ENCODE results near the gene BTD. TPM values are rescaled to one million over a fixed set of nuclear protein-coding genes. Genes with fewer than 3 reads are reported as not detected.

Gene BTD
- total RNA-seq, 1 donor from 2014 or later = 15.3 TPM

GRCh38 chr3:15659254-15659975 lies 57.9 kb downstream of the BTD start:
- H3K4me3 ChIP-seq (ENCODE audit: low read depth, low read length) = no peak overlapping the region
- no peaks in the 10 kb centered on the region for H3K36me3 ChIP-seq (ENCODE audit: control insufficient read depth, insufficient read depth, low read length)
- DNase-seq (ENCODE audit: low read depth) = no peak
- H3K27me3 ChIP-seq (ENCODE audit: control insufficient read depth, insufficient read depth, low read length) = no peaks in the 10 kb centered on the region
- TF ChIP-seq, protein P1, sequence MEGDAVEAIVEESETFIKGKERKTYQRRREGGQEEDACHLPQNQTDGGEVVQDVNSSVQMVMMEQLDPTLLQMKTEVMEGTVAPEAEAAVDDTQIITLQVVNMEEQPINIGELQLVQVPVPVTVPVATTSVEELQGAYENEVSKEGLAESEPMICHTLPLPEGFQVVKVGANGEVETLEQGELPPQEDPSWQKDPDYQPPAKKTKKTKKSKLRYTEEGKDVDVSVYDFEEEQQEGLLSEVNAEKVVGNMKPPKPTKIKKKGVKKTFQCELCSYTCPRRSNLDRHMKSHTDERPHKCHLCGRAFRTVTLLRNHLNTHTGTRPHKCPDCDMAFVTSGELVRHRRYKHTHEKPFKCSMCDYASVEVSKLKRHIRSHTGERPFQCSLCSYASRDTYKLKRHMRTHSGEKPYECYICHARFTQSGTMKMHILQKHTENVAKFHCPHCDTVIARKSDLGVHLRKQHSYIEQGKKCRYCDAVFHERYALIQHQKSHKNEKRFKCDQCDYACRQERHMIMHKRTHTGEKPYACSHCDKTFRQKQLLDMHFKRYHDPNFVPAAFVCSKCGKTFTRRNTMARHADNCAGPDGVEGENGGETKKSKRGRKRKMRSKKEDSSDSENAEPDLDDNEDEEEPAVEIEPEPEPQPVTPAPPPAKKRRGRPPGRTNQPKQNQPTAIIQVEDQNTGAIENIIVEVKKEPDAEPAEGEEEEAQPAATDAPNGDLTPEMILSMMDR (IDR thresholded peaks at IDR 0.05; ENCODE audit: insufficient read depth, low read length, poor library complexity, severe bottlenecking) = no peak

GRCh38 chr3:15660055-15660935 lies 58.8 kb downstream of the BTD start:
- H3K4me3 ChIP-seq (ENCODE audit: low read depth, low read length) = no peak overlapping the region
- DNase-seq (ENCODE audit: low read depth) = no peak
- TF ChIP-seq, protein P1 (IDR thresholded peaks at IDR 0.05; ENCODE audit: insufficient read depth, low read length, poor library complexity, severe bottlenecking) = no peak
- H3K27me3 ChIP-seq (ENCODE audit: control insufficient read depth, insufficient read depth, low read length) = no peaks in the 10 kb centered on the region
- H3K36me3 ChIP-seq (ENCODE audit: control insufficient read depth, insufficient read depth, low read length) = no peaks in the 10 kb centered on the region

- TF ChIP-seq, protein P1 (IDR thresholded peaks at IDR 0.05; ENCODE audit: insufficient read depth, low read length, poor library complexity, severe bottlenecking) = no peak
- DNase-seq (ENCODE audit: low read depth) = no peak
- H3K27me3 ChIP-seq (ENCODE audit: control insufficient read depth, insufficient read depth, low read length) = no peaks in the 10 kb centered on the region
- no peak overlapping the region for H3K4me3 ChIP-seq (ENCODE audit: low read depth, low read length)
- no peaks in the 10 kb centered on the region for H3K36me3 ChIP-seq (ENCODE audit: control insufficient read depth, insufficient read depth, low read length)
These were observed 62.6 kb downstream of the BTD start for GRCh38 chr3:15664144-15664543.

GRCh38 chr3:15665510-15666150 lies 64.1 kb downstream of the BTD start:
- no peak overlapping the region for H3K4me3 ChIP-seq (ENCODE audit: low read depth, low read length)
- TF ChIP-seq, protein P1 (IDR thresholded peaks at IDR 0.05; ENCODE audit: insufficient read depth, low read length, poor library complexity, severe bottlenecking) = no peak
- no peaks in the 10 kb centered on the region for H3K27me3 ChIP-seq (ENCODE audit: control insufficient read depth, insufficient read depth, low read length)
- no peak for DNase-seq (ENCODE audit: low read depth)
- H3K36me3 ChIP-seq (ENCODE audit: control insufficient read depth, insufficient read depth, low read length) = no peaks in the 10 kb centered on the region

DNA sequence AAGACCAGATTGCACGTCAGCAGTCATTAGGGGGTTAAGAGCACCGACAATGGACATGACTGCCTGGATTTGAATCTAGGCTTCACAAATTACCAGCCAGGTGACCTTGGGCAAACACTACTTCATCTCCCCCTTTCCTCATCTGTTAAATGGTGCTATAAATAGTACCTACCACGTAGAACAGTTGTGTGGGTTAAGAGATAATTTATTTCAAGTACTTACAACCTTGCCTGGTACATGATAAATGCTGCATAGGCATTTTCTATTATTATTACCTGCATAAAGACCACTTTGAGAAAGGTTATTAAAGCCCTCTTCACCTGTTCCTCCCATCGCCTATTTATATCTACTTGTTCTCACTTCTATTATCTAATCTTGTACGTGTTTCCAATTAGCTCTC lies 64.7 kb downstream of the BTD start:
- H3K27me3 ChIP-seq (ENCODE audit: control insufficient read depth, insufficient read depth, low read length) = no peaks in the 10 kb centered on the region
- DNase-seq (ENCODE audit: low read depth) = no peak
- no peak overlapping the region for H3K4me3 ChIP-seq (ENCODE audit: low read depth, low read length)
- H3K36me3 ChIP-seq (ENCODE audit: control insufficient read depth, insufficient read depth, low read length) = no peaks in the 10 kb centered on the region
- TF ChIP-seq, protein P1 (IDR thresholded peaks at IDR 0.05; ENCODE audit: insufficient read depth, low read length, poor library complexity, severe bottlenecking) = no peak
